HG02588 (cell line): ENCODE measurements around the gene ORAI2.
"Not testable (repeated sequence)": the region's sequence is repeated elsewhere in the genome, so short reads cannot be mapped to it uniquely, and the experiment has no call there.

Experiments used
- ATAC-seq: cut with Tn5 transposase; IDR thresholded peaks from one replicate; pipeline ENCODE4 v1.9.1; 2021; ENCODE audit warnings: mild to moderate bottlenecking, moderate library complexity; ENCODE audit not compliant: unreplicated experiment

Gene ORAI2

GRCh38 chr7:102446387-102447156, 13.2 kb downstream of the ORAI2 start:
- ATAC-seq = no peak

GRCh38 chr7:102447311-102447710, 13.9 kb downstream of the ORAI2 start:
- ATAC-seq = no peak

- ATAC-seq = no peak
Measured at GRCh38 chr7:102449136-102449535, 15.8 kb downstream of the ORAI2 start.

- ATAC-seq = peak; percentile 41
Measured at GRCh38 chr7:102450242-102450641, 16.9 kb downstream of the ORAI2 start.

GRCh38 chr7:102451371-102452054, 18.1 kb downstream of the ORAI2 start:
- no peak for ATAC-seq

GRCh38 chr7:102452451-102452850, 19.1 kb downstream of the ORAI2 start:
- ATAC-seq = no peak

GRCh38 chr7:102453319-102453718, 19.9 kb downstream of the ORAI2 start:
- no peak for ATAC-seq

GRCh38 chr7:102454468-102454867, 21.1 kb downstream of the ORAI2 start:
- no peak for ATAC-seq

- not testable (repeated sequence) for ATAC-seq
Measured at GRCh38 chr7:102454932-102455331, 21.6 kb downstream of the ORAI2 start.

GRCh38 chr7:102455596-102455995, 22.2 kb downstream of the ORAI2 start:
- ATAC-seq = no peak

GRCh38 chr7:102456327-102456726, 23.0 kb downstream of the ORAI2 start:
- no peak for ATAC-seq

- ATAC-seq = no peak
Measured at GRCh38 chr7:102457352-102457924, 24.1 kb downstream of the ORAI2 start.

GRCh38 chr7:102459221-102459844, 26.0 kb downstream of the ORAI2 start:
- no peak for ATAC-seq

GRCh38 chr7:102460467-102460866, 27.1 kb downstream of the ORAI2 start:
- ATAC-seq = no peak

- ATAC-seq = peak; percentile 2
Measured at GRCh38 chr7:102463841-102464576, 30.6 kb downstream of the ORAI2 start.

GRCh38 chr7:102464577-102465280, 31.4 kb downstream of the ORAI2 start, which contains the start of the genes ALKBH4 and LRWD1:
TSS of gene ALKBH4 (minus strand) at chr7:102464863. CDS start at chr7:102464836, 27 bp downstream.
TSS of gene LRWD1 (plus strand) at chr7:102464984. CDS start at chr7:102465081, 97 bp downstream.
- peak; percentile 87 for ATAC-seq

- ATAC-seq = no peak
Measured at GRCh38 chr7:102466097-102466496, 32.7 kb downstream of the ORAI2 start.

GRCh38 chr7:102467581-102468477, 34.5 kb downstream of the ORAI2 start:
- ATAC-seq = no peak
